Transverse colon (tissue), 4 donors: Measurements from ENCODE around the gene SPDYE3.
"Not testable (repeated sequence)": the region's sequence is repeated elsewhere in the genome, so short reads cannot be mapped to it uniquely, and the experiment has no call there.

Experiments used
- EP300 ChIP-seq: sonication (generic); formaldehyde crosslinking; IDR thresholded peaks from one replicate; pipeline ENCODE4 v1.6.1; 2017; ENCODE audit warnings: antibody characterized with exemption, low read depth
- POLR2A ChIP-seq: fragments of 450-650 bp; IDR thresholded peaks from one replicate; pipeline ENCODE4 v1.6.1; 2016; ENCODE audit warnings: antibody characterized with exemption, mild to moderate bottlenecking, moderate library complexity
- POLR2AphosphoS5 ChIP-seq, 3 donors: sonication (generic); formaldehyde crosslinking; IDR thresholded peaks; one replicate each; pipeline ENCODE4 v1.6.1; 2016; ENCODE audit warnings: antibody characterized with exemption in 3 of 3
- TF ChIP-seq, protein P1 (sequence below), 5 experiments: fragments of 200-600 bp in 3 of 5; fragments of 450-650 bp in 2 of 5; sonication (generic) in 3 of 5; IDR thresholded peaks; 1 replicate in 2 of 5; 2 replicates in 3 of 5; pipeline ENCODE4 v1.5.1; 2016 to 2017; ENCODE audit warnings: antibody characterized with exemption in 5 of 5, inconsistent platforms in 3 of 5, mild to moderate bottlenecking in 2 of 5, moderate library complexity in 1 of 5

DNA sequence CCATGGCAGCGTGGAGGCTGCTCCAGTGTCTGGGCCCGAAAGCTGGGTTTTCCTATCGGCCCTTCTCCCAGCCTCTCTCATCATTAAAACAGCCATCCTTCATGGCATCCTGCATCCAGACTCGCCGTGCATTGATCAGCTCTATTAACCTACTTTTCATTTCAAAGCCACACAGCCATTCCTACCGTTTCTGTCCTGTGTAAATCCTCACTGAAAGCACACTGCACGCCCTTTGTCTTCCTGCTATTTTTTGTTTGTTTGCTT lies 8.9 kb upstream of the SPDYE3 start:
- not testable (repeated sequence) for TF ChIP-seq POLR2A; POLR2AphosphoS5 (IDR thresholded peaks at IDR 0.05); EP300
- TF ChIP-seq, protein P1, sequence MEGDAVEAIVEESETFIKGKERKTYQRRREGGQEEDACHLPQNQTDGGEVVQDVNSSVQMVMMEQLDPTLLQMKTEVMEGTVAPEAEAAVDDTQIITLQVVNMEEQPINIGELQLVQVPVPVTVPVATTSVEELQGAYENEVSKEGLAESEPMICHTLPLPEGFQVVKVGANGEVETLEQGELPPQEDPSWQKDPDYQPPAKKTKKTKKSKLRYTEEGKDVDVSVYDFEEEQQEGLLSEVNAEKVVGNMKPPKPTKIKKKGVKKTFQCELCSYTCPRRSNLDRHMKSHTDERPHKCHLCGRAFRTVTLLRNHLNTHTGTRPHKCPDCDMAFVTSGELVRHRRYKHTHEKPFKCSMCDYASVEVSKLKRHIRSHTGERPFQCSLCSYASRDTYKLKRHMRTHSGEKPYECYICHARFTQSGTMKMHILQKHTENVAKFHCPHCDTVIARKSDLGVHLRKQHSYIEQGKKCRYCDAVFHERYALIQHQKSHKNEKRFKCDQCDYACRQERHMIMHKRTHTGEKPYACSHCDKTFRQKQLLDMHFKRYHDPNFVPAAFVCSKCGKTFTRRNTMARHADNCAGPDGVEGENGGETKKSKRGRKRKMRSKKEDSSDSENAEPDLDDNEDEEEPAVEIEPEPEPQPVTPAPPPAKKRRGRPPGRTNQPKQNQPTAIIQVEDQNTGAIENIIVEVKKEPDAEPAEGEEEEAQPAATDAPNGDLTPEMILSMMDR (IDR thresholded peaks at IDR 0.05): not testable (repeated sequence)
